ENCODE data around the gene TRIM64C.
"Not testable (repeated sequence)": the region's sequence is repeated elsewhere in the genome, so short reads cannot be mapped to it uniquely, and the experiment has no call there.

Gene TRIM64C

GRCh38 chr11:49059012-49059411, at the start of gene TRIM64C:
Gene TRIM64C, minus strand, starts transcription at chr11:49059112. Its CDS starts 0 bp downstream, at chr11:49059112.
- DNase-seq (ENCODE audit: low spot score) = not testable (repeated sequence)

DNA sequence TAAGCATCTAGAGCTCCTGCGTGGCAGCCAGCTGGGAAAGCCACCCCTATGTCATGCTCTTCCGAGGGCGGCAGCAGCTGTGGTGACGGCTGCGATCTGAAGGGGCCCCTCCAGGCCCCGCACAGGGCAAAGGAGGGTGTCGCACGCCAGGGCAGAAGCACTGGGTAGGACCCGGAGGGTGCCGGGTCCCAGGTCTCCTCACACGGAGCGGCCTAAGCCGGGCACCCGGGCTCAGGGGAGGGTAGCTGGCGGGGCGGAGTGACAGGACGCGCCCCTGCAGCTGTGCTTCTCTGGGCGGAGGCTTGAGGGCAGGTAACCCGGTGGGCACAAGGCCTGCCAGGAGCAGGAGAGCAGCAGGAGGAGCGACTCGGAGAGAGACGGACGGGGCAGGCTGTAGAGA, 43.4 kb upstream of the TRIM64C start:
- DNase-seq (ENCODE audit: low spot score) = not testable (repeated sequence)

DNA sequence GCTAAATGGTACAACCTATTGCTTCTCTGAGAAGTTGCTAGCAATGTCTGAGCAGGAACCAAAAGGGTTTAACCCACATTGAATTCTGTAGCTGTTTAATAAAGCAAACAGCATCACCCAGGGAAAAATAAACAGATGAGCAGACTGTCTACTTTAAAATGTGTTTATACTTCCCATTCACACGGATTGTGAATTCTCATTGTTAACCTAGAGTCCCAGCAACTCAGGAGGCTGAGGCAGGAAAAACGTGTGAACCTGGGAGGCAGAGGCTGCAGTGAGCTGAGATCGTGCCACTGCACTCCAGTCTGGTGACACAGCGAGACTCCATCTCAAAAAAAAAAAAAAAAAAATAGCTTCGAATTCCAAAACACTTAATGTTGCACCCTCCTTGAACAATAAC, 11.0 kb upstream of the TRIM64C start:
- DNase-seq (ENCODE audit: low spot score) = not testable (repeated sequence)

DNA sequence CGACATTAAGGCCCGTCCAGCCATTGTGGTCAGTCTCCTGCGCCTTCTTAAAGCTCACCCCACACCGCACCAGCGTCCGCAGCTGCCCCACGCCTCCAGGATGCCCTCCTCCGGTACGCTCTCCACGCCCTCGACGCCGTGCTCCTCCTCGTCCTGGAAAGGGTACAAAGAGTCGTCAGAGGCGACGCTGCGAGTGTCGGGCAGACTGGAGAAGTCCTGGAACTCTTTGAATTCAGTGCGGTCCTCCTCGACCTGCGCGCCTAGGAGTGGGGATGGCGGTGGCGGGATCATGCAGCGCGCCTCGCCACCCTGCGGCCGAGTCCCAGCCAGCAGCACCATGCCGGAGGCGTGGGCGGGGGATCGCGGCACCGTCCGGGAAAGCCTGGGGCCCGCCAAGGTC, 9.1 kb downstream of the TRIM64C start:
- not testable (repeated sequence) for DNase-seq (ENCODE audit: low spot score)

DNA sequence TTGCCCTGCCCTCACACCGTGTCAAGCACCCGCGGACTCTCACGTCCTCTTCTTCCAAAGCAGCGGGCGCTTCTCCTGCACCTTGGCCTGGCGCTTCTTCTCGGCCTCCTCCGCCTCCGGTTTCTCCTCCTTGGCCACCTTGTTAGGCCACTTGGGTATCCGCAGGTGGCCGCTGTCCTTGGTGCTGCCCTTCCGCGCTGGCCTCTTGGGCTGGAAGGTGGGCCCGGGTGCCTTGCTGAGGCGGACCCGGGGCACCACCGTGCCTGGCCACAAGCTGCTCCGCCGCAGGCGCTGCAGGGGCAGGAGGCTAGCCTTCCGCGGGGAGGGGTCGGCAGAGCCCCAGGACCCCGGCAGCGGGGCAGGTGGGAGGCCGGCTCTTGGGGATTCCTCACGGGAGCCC, 10.7 kb downstream of the TRIM64C start:
- not testable (repeated sequence) for DNase-seq (ENCODE audit: low spot score)

DNA sequence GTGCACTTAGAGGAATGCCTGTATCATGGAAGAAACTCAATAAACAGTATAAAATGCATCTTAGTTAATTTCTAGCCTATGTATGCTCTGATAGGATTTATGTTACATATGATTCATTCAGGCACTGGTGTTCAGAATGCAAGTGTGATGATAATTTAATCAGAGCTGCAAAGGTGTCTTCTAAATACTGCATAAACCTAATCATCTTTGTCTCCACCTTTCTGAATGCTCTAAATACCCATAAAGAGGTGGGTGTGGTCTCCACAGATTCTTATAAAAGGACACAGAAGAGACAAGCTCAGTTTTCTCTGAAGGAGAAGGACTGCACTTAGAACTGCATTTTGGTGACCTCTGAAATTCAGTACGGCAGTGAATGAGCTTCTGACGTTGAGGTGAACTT, 30.4 kb downstream of the TRIM64C start, which contains the start of gene TRIM49B:
Gene TRIM49B, plus strand, starts transcription at position 301 of the 400 bp plus-strand sequence. CDS start 2,777 bp downstream, outside the sequence.
- DNase-seq (ENCODE audit: low spot score) = not testable (repeated sequence)

All from GM03348 (cell line).